Uterus (tissue), 2 donors: Measurements from ENCODE around the gene PAK2.

Source experiments
- CTCF ChIP-seq, 4 experiments: fragments of 200-600 bp in 2 of 4; fragments of 450-650 bp in 2 of 4; sonication (generic) in 2 of 4; IDR thresholded peaks; one replicate each; pipeline ENCODE4 v1.5.1; 2016 to 2019; ENCODE audit warnings: antibody characterized with exemption in 4 of 4, mild to moderate bottlenecking in 2 of 4, moderate library complexity in 1 of 4
- POLR2A ChIP-seq, 2 donors: fragments of 450-650 bp; IDR thresholded peaks; one replicate each; pipeline ENCODE4 v1.6.1; 2016; ENCODE audit warnings: antibody characterized with exemption in 2 of 2, mild to moderate bottlenecking in 1 of 2, moderate library complexity in 1 of 2

DNA sequence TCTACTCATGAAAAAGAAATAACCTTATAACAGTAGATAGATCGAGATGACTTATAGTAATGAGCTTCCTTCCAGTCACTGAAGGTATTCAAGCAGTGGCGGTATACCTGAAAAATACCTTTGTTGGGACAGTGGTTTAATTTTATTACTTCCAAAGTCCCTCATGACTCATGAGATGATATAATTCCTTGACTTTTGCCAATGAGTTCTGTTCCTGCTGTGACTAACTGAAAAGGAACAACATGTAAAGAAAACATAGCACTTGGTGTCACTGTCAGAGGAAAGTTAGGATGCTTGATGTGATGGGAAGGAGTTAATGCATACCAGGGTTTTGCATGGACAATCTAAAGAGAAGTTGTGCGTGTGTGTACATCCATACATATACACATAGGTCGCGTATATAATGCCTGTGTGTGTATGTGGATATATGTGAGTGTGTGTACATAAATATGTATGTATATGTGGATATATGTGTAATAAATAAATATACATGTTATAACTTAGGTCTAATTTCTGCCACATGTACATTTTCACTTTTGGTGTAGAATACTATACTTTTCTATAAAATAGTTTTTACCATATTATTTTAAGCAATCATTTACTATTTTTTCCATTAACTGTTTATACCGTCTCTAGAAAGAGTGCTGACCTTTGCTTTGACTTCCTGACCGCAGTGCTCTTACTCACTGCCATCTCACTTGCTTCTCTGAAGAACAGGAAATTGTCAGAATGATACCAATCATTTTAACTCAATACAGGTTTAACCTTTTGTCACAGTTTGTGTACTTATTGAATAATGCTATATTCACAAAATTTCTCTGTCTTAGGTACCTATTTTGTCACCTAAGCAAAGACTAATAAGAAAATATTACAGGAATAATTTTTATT, 12.6 kb upstream of the PAK2 start:
- TF ChIP-seq CTCF (IDR thresholded peaks at IDR 0.05) (no peak), POLR2A (IDR thresholded peaks at IDR 0.05) (no peak)
